22Rv1 (cell line): Measurements from ENCODE around the gene KCNQ5.

Source experiments
- CTCF ChIP-seq: fragments of 450-650 bp; IDR thresholded peaks from 2 replicates; pipeline ENCODE4 v1.5.1; 2017; ENCODE audit warnings: mild to moderate bottlenecking
- ZFX ChIP-seq: fragments of 450-650 bp; IDR thresholded peaks from 2 replicates; pipeline ENCODE4 v1.6.1; 2017; ENCODE audit warnings: antibody characterized with exemption, borderline replicate concordance

GRCh38 chr6:73151732-73152131 is 529.9 kb downstream of the KCNQ5 start:
- no peak for TF ChIP-seq CTCF
- TF ChIP-seq ZFX = no peak
